ENCODE measurements around the gene MEF2A.
"Not testable (repeated sequence)": the region's sequence is repeated elsewhere in the genome, so short reads cannot be mapped to it uniquely, and the experiment has no call there.

The MEF2A gene

GRCh38 chr15:99565299-99566156 is at the start of gene MEF2A:
Gene MEF2A (plus strand): TSS chr15:99565984. CDS start chr15:99633120, 67,136 bp downstream.
- H3K27ac ChIP-seq: peak within 1 kb of the TSS; percentile 80

DNA sequence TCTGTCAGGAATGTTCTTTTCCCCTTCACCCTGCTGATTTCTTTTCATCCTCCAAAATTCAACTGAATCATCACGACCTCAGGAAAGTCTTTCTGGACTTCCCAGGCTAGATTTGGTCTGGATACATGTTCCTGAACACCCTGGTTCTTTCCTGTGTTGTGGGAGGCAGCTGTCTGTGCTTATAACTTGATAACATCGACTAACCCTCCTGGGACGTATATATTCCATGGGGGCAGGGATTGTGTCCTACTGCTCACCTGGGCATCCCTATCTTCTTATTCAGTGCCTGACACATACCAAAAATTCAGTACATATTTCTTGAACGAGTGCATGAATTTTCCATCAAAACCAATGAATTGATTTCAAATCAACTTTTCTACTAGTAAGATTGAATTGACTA is 47.6 kb upstream of the MEF2A start:
- TF ChIP-seq ZFX (IDR thresholded peaks at IDR 0.05) (no peak), CTCF (conservative IDR thresholded peaks at IDR 0.05) (no peak)
- H3K27ac ChIP-seq: no peak overlapping the region

More at GRCh38 chr15:99565299-99566156, at the start of gene MEF2A:
- TF ChIP-seq CTCF (conservative IDR thresholded peaks at IDR 0.05) (no peak), ZFX (IDR thresholded peaks at IDR 0.05) (no peak)

DNA sequence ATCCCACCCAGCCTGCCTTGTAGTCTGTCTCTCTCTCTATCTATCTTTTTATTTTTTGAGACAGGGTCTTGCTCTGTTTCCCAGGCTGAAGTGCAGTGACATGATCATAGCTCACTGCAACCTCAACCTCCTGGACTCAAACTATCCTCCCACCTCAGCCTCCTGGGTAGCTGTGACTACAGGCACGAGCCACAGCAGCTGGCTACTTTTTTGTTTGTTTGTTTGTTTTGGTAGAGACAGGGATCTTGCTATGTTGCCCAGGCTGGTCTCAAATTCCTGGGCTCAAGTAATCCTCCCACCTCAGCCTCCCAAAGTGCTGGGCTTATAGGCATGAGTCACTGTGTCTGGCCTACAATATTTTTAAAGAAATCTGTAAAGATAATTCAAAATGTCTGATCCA is 46.4 kb upstream of the MEF2A start:
- not testable (repeated sequence) for H3K27ac ChIP-seq

DNA sequence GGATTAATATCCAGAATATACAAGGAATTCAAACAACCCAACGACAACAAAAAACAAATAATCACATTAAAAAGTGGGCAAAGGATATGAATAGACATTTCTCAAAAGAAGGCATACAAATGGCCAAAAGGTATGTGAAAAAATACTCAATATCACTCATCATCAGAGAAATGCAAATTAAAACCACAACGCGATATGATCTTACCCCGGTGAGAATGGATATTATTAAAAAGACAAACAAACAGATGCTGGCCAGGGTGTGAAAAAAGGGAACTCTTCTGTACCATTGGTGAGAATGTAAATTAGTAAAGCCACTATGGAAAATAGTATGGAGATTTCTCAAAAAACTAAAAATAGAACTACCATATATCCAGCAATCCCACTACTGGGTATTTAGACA is 43.5 kb upstream of the MEF2A start:
- no peak for TF ChIP-seq ZFX (IDR thresholded peaks at IDR 0.05)
- TF ChIP-seq CTCF (conservative IDR thresholded peaks at IDR 0.05): no peak
- H3K27ac ChIP-seq: no peak overlapping the region

DNA sequence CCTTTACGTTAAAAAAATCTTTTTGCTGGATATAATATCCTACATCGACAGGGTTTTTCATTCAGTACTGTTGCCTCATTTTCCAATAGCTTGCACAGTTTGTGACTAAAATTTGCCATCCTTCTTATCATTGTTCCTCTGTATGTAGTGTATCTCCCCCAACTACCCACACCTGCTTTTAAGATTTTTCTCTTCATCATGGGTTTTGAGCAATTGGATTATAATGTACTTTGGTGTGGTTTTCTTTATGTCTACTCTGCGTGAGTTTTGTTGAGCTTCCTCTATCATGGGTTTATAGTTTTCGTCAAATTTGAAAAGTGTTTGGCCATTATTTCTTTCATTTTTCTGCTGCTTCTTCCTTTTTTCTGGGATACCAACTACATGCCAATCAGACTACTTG is 39.6 kb upstream of the MEF2A start:
- no peak overlapping the region for H3K27ac ChIP-seq
- TF ChIP-seq ZFX (IDR thresholded peaks at IDR 0.05): no peak
- no peak for TF ChIP-seq CTCF (conservative IDR thresholded peaks at IDR 0.05)

- TF ChIP-seq ZFX (IDR thresholded peaks at IDR 0.05) (no peak), CTCF (conservative IDR thresholded peaks at IDR 0.05) (no peak)
These were observed 39.1 kb upstream of the MEF2A start for GRCh38 chr15:99526671-99527070.

GRCh38 chr15:99536422-99537040 is 29.3 kb upstream of the MEF2A start:
- no peak for TF ChIP-seq CTCF (conservative IDR thresholded peaks at IDR 0.05)
- TF ChIP-seq ZFX (IDR thresholded peaks at IDR 0.05): no peak
- H3K27ac ChIP-seq: no peak overlapping the region

More at GRCh38 chr15:99526671-99527070, 39.1 kb upstream of the MEF2A start:
- no peak overlapping the region for H3K27ac ChIP-seq

Data from C4-2B (cell line).